ENCODE data around the gene DYRK1A. TPM values are rescaled to one million over a fixed set of nuclear protein-coding genes. Genes with fewer than 3 reads are reported as not detected.

Gene DYRK1A
- total RNA-seq, 1 experiment from 2014 or later = 49.3 TPM

DNA sequence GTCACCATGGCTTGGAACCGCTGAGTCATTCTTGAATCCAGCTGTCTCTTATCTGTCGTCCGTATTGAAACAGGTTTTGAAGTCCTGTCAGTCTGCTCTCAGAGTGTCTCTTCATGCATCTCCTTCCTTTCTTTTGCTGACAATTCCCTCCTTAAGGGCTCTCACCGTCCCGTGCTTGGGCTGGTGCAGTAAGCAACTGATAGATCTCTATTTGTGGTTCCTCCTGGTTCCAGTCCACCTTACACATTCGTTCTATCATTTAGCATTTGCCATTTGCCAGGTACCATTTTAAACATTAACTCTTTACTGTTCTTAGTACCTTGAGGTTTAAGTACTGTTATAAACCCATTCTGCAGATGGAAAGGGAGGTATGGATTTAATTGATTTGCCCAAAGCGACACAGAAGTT, 88.9 kb downstream of the DYRK1A start:
- Histone ChIP-seq H3K27me3 (ENCODE audit: insufficient read depth, low read length) (no peaks in the 10 kb centered on the region), H3K9ac (ENCODE audit: low read length) (no peak overlapping the region), H3K79me2 (ENCODE audit: insufficient read depth, low read length) (peaks cover 94% of the 10 kb centered on the region), H3K4me3 (replicated peaks in 1 of 2; ENCODE audit: low read depth in 1 of 2, low read length in 2 of 2) (no peak overlapping the region), H2AFZ (ENCODE audit: low read depth, low read length, poor library complexity, severe bottlenecking) (no peak overlapping the region), H3K36me3 (ENCODE audit: control insufficient read depth in 1 of 2, insufficient read depth in 2 of 2, low read length in 2 of 2) (no peaks in the 10 kb centered on the region), H3K4me1 (ENCODE audit: control insufficient read depth in 1 of 2, insufficient read depth in 2 of 2, low read length in 2 of 2) (peaks cover 14 to 37% of the 10 kb centered on the region in 2 experiments), H3K9me2 (ENCODE audit: insufficient read depth) (no peaks in the 10 kb centered on the region), H3K9me3 (ENCODE audit: control insufficient read depth in 1 of 2, insufficient read depth in 1 of 2, low read depth in 1 of 2, low read length in 2 of 2) (no peaks in the 10 kb centered on the region), H4K20me1 (ENCODE audit: insufficient read depth) (peaks cover 8% of the 10 kb centered on the region), H3K4me2 (ENCODE audit: low read length) (no peak overlapping the region), H3K27ac (ENCODE audit: low read depth, low read length) (no peak overlapping the region)
- RAD21 ChIA-PET (ENCODE audit: low non-redundant PET in 1 of 2, low total read pairs in 2 of 2, uncharacterized antibody in 2 of 2, unreplicated experiment in 2 of 2) = no interaction called here
- POLR2A ChIA-PET = no interaction called here
- no TSS peak for BruUV-seq (replicated peaks)
- TF ChIP-seq REST (IDR thresholded peaks at IDR 0.05; ENCODE audit: low read depth) = no peak
- TF ChIP-seq JUND (IDR thresholded peaks at IDR 0.05) = no peak
- no peak for TF ChIP-seq SRF (IDR thresholded peaks at IDR 0.05; ENCODE audit: low read depth)
- no peak for TF ChIP-seq ELF1 (IDR thresholded peaks at IDR 0.05; ENCODE audit: borderline replicate concordance, low read depth)
- TF ChIP-seq POLR2A (IDR thresholded peaks at IDR 0.05; ENCODE audit: borderline replicate concordance, extremely low read depth, insufficient read depth, insufficient read length) = no peak
- no peak for TF ChIP-seq TCF7L2 (IDR thresholded peaks at IDR 0.05; ENCODE audit: borderline replicate concordance, extremely low read depth, insufficient read depth, insufficient read length)
- no peak for TF ChIP-seq ZBTB33 (IDR thresholded peaks at IDR 0.05; ENCODE audit: extremely low read depth, insufficient replicate concordance, low read length)
- no peak for TF ChIP-seq EZH2phosphoT487 (IDR thresholded peaks at IDR 0.05; ENCODE audit: borderline replicate concordance)
- TF ChIP-seq RAD21 (IDR thresholded peaks at IDR 0.05; ENCODE audit: low read depth) = no peak
- TF ChIP-seq SIN3A (IDR thresholded peaks at IDR 0.05; ENCODE audit: low read depth) = no peak
- no peak for TF ChIP-seq EGR1 (IDR thresholded peaks at IDR 0.05; ENCODE audit: low read depth)
- TF ChIP-seq CBX3 (IDR thresholded peaks at IDR 0.05; ENCODE audit: low read depth) = no peak
- no peak for TF ChIP-seq CTCF (IDR thresholded peaks at IDR 0.05 in 2 of 3, conservative IDR thresholded peaks at IDR 0.05 in 1 of 3; ENCODE audit: borderline replicate concordance in 1 of 3, insufficient read depth in 1 of 3, low read depth in 2 of 3, low read length in 2 of 3)
- TF ChIP-seq ZNF274 (IDR thresholded peaks at IDR 0.05; ENCODE audit: low read depth, low read length) = no peak
- intact Hi-C loops (cut with micrococcal nuclease) = loop anchor here (10.0 kb wide), 1 partner anchor 291 kb away; no protein-coding TSS in a partner anchor
- ATAC-seq (no peak), DNase-seq (ENCODE audit: low read depth, low spot score) (no peak)
- CTCF ChIA-PET = no interaction called here
